Left lung (tissue), 10 donors: ENCODE measurements around the gene PNCK. TPM values are rescaled to one million over a fixed set of nuclear protein-coding genes. Genes with fewer than 3 reads are reported as not detected.

Source experiments
- ATAC-seq: fragments of 200-7000 bp; cut with Tn5 transposase; one replicate; pipeline ENCODE4 v1.9.1; 2020; ENCODE audit warnings: moderate library complexity
- DNase-seq, 4 donors: peaks; one replicate each; pipeline ENCODE4 v3.0.0-alpha.2; 2013 to 2020
- H3K27ac ChIP-seq, 2 donors: fragments of 200-600 bp; sonication (generic) in 1 of 2; one replicate each; pipeline versions ENCODE4 v1.5.0 to v1.8.0; 2020 to 2021
- H3K27me3 ChIP-seq, 2 donors: fragments of 200-600 bp; sonication (generic) in 1 of 2; one replicate each; pipeline versions ENCODE4 v1.5.0 to v1.8.0; 2020 to 2021
- H3K36me3 ChIP-seq, 2 donors: fragments of 200-600 bp; sonication (generic) in 1 of 2; one replicate each; pipeline versions ENCODE4 v1.5.0 to v1.8.0; 2020 to 2021
- H3K4me1 ChIP-seq, 2 donors: fragments of 200-600 bp; one replicate each; pipeline ENCODE4 v1.8.0; 2021
- H3K4me3 ChIP-seq, 2 donors: fragments of 200-600 bp; sonication (generic) in 1 of 2; one replicate each; pipeline versions ENCODE4 v1.5.0 to v1.8.0; 2020 to 2021; ENCODE audit warnings: mild to moderate bottlenecking in 1 of 2
- H3K9me3 ChIP-seq, 2 donors: fragments of 200-600 bp; sonication (generic) in 1 of 2; one replicate each; pipeline versions ENCODE4 v1.5.0 to v1.8.0; 2020 to 2021
- CTCF ChIP-seq, 2 donors: fragments of 200-600 bp; sonication (generic) in 1 of 2; IDR thresholded peaks; one replicate each; pipeline versions ENCODE4 v1.5.0 to v1.8.0; 2021; ENCODE audit warnings: antibody characterized with exemption in 2 of 2
- intact Hi-C, 2 donors: fragments of 100-400 bp; cut with DNase I; formaldehyde crosslinking; loops; one replicate each; pipeline versions ENCODE4 v1.11.2 to v1.14.2; 2022
- polyA plus RNA-seq, 6 donors: library from polyadenylated mRNA; unstranded; fragments of 120-200 nt; gene quantifications; one replicate each; pipeline ENCODE4 v1.2.1, GENCODE V29; 2013; ENCODE audit not compliant: insufficient read length in 6 of 6
- total RNA-seq, 2 donors: library from RNA; stranded (reverse); fragmentation: NEBNext Ultra II Directional; extraction: Animal tissue kit (Norgen Biotek cat#: 25700); gene quantifications; one replicate each; pipeline ENCODE4 v1.2.1, GENCODE V29; 2021
- donor health status: DM: no; HTN: yes; CAD: no.
- donor health status: DM: no; HTN: no; CAD: no.

The PNCK gene
- total and polyA plus RNA-seq, 8 donors, result 0.34 to 1.4 (median 0.67) TPM; not detected in 1

DNA sequence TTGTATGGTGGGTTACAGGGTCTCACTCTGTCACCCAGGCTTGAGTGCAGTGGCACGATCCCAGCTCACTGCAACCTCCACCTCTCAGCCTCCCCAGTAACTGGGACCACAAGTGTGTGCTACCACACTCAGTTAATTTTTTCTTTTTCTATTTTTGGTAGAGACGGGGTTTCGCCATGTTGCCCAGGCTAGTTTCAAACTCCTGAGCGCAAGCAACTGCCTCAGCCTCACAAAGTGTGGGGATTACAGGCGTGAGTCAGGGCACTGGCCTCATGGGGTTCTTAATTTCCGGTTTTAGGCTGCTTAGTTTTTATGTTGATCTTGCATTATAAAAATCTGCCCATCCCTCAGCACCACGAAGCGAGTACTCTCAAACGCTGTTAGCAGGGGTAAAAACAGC, 43.8 kb upstream of the PNCK start:
- no peak for TF ChIP-seq CTCF (IDR thresholded peaks at IDR 0.05)
- Histone ChIP-seq H3K9me3 (no peaks in the 10 kb centered on the region), H3K36me3 (peaks cover 0 to 77% of the 10 kb centered on the region in 2 donors), H3K27me3 (no peaks in the 10 kb centered on the region), H3K4me1 (peaks cover under 1 to 6% of the 10 kb centered on the region in 2 donors), H3K4me3 (no peak overlapping the region), H3K27ac (no peak overlapping the region)
- intact Hi-C loops, result no loop called here
- ATAC-seq (no peak), DNase-seq (no peak)

DNA sequence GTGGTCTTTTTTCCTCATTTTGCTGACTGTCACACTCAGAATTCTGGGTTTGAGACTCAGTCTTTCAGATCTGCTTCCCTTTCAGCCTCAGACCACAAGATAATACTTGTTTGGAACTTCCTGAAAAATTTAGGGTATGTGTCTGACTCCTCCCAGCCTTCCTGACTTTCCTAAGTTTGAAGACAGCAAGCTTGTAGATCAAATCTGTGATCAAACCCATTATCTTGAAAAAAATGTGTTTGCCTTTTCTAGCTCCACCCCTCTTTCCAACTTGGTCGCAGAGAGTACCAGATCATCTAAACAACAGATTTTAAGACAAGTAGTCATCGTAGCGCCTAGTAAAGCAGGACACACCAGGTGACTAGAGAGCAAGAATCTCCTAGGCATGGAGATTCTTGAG, 40.6 kb upstream of the PNCK start:
- Histone ChIP-seq H3K36me3 (peaks cover 0 to 83% of the 10 kb centered on the region in 2 donors), H3K4me3 (no peak overlapping the region), H3K27ac (no peak overlapping the region), H3K9me3 (no peaks in the 10 kb centered on the region), H3K4me1 (no peaks in the 10 kb centered on the region), H3K27me3 (no peaks in the 10 kb centered on the region)
- TF ChIP-seq CTCF (IDR thresholded peaks at IDR 0.05), result no peak
- intact Hi-C loops, result no loop called here
- no peak for ATAC-seq
- no peak for DNase-seq

- Histone ChIP-seq H3K27me3 (no peaks in the 10 kb centered on the region), H3K27ac (no peak overlapping the region), H3K36me3 (peaks cover 0 to 59% of the 10 kb centered on the region in 2 donors), H3K4me1 (peaks cover 0 to 5% of the 10 kb centered on the region in 2 donors), H3K4me3 (no peak overlapping the region), H3K9me3 (no peaks in the 10 kb centered on the region)
- intact Hi-C loops, result no loop called here
- ATAC-seq, result no peak
- DNase-seq, result no peak
- TF ChIP-seq CTCF (IDR thresholded peaks at IDR 0.05), result no peak
These were observed 36.4 kb upstream of the PNCK start for GRCh38 chrX:153709726-153710674.

GRCh38 chrX:153708415-153708814, 34.8 kb upstream of the PNCK start:
- intact Hi-C loops, result no loop called here
- DNase-seq (peak in 2 of 4 donors; percentile 52 to 74), ATAC-seq (peak; percentile 91)
- H3K4me1 ChIP-seq, result peaks cover 0 to 5% of the 10 kb centered on the region in 2 donors
- TF ChIP-seq CTCF (IDR thresholded peaks at IDR 0.05), result peak; percentile 47 to 50
- H3K27me3 ChIP-seq, result no peaks in the 10 kb centered on the region
- H3K9me3 ChIP-seq, result no peaks in the 10 kb centered on the region
- H3K4me3 ChIP-seq, result no peak overlapping the region
- H3K27ac ChIP-seq, result no peak overlapping the region
- peaks cover 0 to 59% of the 10 kb centered on the region in 2 donors for H3K36me3 ChIP-seq

GRCh38 chrX:153707406-153707805, 33.8 kb upstream of the PNCK start:
- no peaks in the 10 kb centered on the region for H3K9me3 ChIP-seq
- H3K36me3 ChIP-seq, result peaks cover 0 to 59% of the 10 kb centered on the region in 2 donors
- H3K27me3 ChIP-seq, result no peaks in the 10 kb centered on the region
- DNase-seq (no peak), ATAC-seq (no peak)
- H3K4me1 ChIP-seq, result peaks cover 0 to 5% of the 10 kb centered on the region in 2 donors
- intact Hi-C loops, result no loop called here
- H3K4me3 ChIP-seq, result no peak overlapping the region
- TF ChIP-seq CTCF (IDR thresholded peaks at IDR 0.05), result no peak
- no peak overlapping the region for H3K27ac ChIP-seq
